Neural cell (in vitro differentiated cells): ENCODE measurements around the gene PDZRN3.

Experiments
- CTCF ChIP-seq: fragments of 450-650 bp; IDR thresholded peaks from 2 replicates; pipeline ENCODE4 v1.5.1; 2014; ENCODE audit warnings: antibody characterized with exemption, mild to moderate bottlenecking, moderate library complexity; ENCODE audit not compliant: poor library complexity, severe bottlenecking
- EP300 ChIP-seq: fragments of 450-650 bp; conservative IDR thresholded peaks from 2 replicates; pipeline ENCODE4 v1.6.1; 2014; ENCODE audit warnings: antibody characterized with exemption, mild to moderate bottlenecking, moderate library complexity; ENCODE audit not compliant: poor library complexity, severe bottlenecking
- EZH2 ChIP-seq: fragments of 200-600, 300-800 bp; shearing (Covaris generic), sonication (generic); IDR thresholded peaks from 2 replicates; pipeline ENCODE4 v1.6.1; 2014; ENCODE audit warnings: antibody characterized with exemption, low read length, borderline replicate concordance, mild to moderate bottlenecking; ENCODE audit not compliant: insufficient read depth, poor library complexity, severe bottlenecking
- RAD21 ChIP-seq: fragments of 450-650 bp; conservative IDR thresholded peaks from 2 replicates; pipeline ENCODE4 v1.6.1; 2014; ENCODE audit warnings: antibody characterized with exemption, mild to moderate bottlenecking, moderate library complexity
- REST ChIP-seq: IDR thresholded peaks from 2 replicates; pipeline ENCODE4 v1.6.1; 2012; ENCODE audit warnings: borderline replicate concordance
- TAF1 ChIP-seq: IDR thresholded peaks from 2 replicates; pipeline ENCODE4 v1.6.1; 2012; ENCODE audit warnings: low read depth

- TF ChIP-seq EZH2 (no peak), TAF1 (no peak), CTCF (no peak), EP300 (no peak), RAD21 (no peak), REST (no peak)
These were observed 163.2 kb downstream of the PDZRN3 start for GRCh38 chr3:73461547-73461946.
